Superior temporal gyrus (tissue), 1 donor: ENCODE measurements around the gene RDH14.

Experiments used
- DNase-seq: peaks from one replicate; pipeline ENCODE4 v3.0.0-alpha.2; 2016; ENCODE audit errors: extremely low spot score

Gene RDH14

DNA sequence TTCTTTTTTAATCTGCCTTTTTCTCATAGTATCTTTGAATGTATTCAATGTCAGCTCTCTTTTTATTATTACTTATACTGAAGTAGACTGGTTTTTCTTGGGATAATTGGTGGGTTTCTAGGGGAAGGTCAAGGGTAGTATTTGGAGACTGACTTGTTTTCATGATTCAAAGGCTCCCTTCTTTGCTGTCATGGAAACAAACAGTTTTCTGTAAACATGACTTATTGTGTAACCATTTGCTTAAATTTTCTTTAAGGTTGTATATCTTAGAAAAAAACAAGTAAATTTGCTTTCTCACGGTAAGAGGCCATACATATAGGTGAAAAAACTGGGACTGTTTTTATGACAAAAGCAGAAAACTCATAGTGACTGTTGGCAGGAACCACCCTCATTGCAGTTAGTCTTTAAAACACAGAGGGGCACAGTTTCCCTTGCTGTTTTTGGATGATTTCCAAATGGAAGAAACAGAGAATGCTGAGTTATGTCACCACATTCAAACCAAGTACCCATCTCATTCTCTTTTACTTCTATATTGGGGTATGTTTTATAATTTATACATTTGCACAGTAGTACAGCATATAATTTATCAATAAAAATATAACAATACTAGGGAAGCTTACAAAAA lies 5.8 kb upstream of the RDH14 start:
- no peak for DNase-seq

DNA sequence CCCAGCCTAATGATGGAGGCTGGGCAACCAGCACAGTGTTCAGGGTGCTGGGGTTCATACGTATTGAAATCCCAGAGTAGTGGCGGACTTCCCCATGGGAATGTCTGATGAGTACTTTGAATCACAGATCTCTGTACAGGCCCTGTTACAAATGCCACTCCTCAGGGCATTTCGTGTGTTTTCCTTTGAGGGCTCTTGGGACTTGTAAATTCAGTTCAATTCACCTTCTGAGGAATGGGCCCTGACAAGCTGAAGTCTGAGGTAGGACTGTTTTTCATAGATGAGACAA lies 288 bp upstream of the RDH14 start:
- DNase-seq: no peak

DNA sequence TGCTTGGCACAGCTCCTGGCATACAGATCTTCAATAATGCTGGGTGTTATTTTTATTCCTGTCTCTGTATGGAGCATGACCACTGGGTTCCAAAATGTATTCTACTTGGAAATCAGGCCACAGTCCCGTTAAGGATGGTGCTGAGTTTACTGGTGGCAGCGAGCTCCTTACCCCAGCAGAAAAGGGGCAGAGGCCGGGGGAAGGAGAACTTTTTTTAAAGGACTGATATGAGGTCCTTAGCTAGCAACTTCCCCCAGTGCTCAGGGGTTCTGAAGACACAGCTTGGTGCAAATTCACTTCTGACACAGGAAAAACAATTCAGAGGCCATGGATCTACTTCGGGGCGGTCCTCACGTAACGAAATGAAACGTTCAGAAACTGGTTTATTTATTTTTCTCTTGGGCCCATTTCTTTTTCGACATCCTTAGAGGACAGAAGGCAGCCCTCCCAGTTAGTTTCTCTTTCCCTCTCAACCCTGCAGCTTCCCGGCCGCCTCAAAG lies 872 bp downstream of the RDH14 start:
- DNase-seq: peak; percentile 29

GRCh38 chr2:18558458-18558857 lies 2.0 kb downstream of the RDH14 start:
- no peak for DNase-seq

DNA sequence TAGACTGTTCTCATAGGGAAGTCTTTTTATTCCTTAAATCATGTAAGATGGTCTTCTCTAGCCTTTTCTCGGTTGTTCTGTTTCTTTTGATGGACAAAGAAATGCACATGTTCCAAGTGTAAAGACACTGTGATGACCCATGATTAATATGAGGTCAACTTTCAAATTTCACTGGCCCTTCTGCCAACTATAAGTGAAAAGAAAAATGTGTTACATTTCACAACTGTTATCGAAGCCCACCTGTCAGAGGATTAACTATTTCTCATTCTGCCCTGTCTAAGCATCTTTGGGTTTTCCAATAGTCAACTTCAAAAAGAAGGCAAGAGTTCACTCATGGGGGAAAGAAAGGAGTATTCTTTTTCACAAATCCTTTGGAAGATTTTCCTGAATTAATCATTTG lies 3.3 kb downstream of the RDH14 start:
- DNase-seq: no peak

- DNase-seq: no peak
Observed at GRCh38 chr2:18552351-18553077, 7.9 kb downstream of the RDH14 start.

DNA sequence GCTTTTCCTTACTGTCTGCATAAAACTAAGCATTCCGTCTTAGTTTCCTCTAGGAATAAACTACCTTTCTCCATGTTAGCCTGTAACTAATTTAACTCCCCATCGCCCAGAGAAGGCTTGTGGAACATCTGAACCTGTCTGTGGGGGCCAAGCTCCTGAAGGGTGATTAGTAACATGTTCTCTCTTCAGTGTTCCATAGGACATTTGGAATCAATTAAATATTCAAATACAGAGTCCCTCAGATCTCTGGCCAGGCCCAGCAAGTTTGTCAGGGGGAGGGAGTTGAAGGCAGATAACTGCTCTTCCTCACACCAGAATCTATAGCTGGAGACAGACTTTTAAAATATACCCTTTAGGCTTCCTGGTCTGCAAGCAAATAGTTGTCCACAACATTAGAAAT lies 8.8 kb downstream of the RDH14 start:
- DNase-seq: no peak

- DNase-seq: no peak
Observed at GRCh38 chr2:18551169-18551568, 9.3 kb downstream of the RDH14 start.

DNA sequence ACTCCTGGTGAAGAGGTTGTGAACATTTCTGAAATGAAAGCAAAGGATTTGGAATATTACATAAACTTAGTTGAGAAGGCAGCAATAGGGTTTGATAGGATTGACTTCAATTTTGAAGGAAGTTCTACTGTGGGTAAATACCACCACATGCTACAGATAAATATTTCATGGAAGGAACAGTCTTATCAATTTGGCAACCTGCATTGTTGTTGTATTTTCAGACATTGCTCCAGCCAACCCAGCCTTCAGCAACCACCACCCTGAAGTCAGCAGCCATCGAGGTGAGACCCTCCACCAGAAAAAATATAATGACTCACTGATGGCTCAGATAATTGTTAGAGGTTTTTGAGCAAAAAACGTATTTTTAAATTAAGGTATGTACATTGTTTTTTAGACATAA lies 10.0 kb downstream of the RDH14 start:
- no peak for DNase-seq

DNA sequence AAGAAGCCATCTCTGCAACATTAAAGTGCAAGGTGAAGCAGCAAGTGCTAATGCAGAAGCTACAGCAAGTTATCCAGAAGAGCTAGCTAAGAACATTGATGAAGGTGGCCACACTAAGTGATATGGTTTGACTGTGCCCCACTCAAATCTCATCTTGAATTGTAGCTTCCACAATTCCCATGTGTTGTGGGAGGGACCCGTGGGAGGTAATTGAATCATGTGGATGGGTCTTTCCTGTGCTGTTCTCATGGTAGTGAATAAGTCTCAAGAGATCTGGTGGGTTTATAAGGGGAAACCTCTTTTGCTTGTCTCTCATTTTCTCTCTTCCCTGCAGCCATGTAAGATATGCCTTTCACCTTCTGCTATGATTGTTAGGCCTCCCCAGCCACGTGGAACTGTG lies 11.4 kb downstream of the RDH14 start:
- DNase-seq: no peak

GRCh38 chr2:18548621-18549020 lies 11.8 kb downstream of the RDH14 start:
- DNase-seq: no peak

DNA sequence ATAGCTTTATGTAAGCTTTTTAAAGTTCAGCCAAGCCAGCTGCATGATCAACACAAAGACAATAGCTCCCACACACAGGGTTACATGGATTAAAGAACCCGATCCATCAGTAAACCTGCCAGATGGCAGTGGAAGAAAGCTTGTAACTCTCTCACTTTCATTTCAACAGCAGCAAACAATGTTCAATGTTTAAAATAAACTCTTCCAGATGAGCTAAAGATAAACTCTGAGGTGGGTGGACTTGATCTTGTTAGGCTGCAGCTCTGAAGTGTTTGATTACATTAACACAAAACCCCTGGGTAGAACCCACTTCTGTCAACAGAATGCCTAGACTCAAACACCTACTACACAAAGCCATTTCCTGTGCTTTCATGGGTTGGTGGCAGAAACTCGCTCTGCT lies 13.9 kb downstream of the RDH14 start:
- DNase-seq: peak; percentile 14

DNA sequence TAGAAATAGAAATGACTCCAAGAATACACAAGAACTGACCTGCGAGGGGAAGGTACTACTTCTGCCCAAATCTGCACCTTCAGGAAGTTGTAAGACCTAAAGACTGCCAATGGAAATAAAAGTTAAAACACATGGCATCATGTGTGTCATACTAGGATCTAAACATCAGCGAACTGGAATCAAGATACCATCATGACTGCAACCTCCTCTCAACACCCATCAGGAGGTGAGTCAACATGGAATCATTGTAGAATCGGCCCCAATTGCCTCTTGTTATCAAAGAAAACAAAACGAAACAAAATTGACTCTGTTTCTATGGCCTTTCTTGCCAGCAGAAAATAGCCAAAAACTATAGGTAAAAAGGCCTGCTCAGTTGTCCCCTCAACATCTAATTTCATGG lies 15.1 kb downstream of the RDH14 start:
- DNase-seq: no peak

GRCh38 chr2:18544171-18544570 lies 16.3 kb downstream of the RDH14 start:
- DNase-seq: no peak

- DNase-seq: no peak
Observed at GRCh38 chr2:18540872-18541271, 19.6 kb downstream of the RDH14 start.

DNA sequence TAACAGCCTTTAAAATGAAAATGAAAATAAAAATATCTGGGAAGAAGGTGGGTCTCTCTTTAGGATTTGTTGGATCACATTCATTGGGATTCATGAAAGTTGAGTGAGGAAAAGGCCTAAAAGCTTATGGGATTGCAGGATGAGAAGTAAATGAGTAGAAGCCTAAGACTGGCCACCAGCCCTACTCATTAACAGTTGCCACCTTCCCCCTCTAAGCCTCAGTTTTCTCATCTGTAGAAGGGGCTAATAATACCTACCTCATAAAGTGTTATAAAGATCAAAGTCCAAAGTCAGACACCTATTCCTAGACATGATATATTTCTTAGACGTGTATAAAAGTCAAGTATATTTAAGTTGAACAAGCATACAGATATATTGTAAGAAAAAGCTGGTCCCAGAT lies 23.8 kb downstream of the RDH14 start:
- DNase-seq: no peak

GRCh38 chr2:18536100-18536499 lies 24.4 kb downstream of the RDH14 start:
- DNase-seq: no peak

DNA sequence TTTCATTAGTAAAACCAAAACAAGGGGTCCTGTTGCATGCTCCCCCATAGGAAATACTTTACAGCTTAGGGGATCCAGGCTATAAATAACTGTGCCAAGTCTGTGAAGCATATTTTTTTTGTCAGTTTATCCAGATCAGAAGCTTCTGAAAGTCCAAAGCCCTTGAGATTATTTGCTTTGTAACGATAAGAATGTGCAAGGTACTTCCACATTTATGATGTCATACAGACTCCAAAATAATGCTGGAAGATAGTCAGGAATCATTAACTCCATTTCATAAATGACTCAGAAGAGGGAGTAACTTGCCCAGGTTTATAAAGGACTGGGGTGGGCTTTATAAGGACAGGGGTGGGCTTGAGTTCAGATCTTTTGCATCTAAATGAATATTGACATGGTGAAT lies 29.3 kb downstream of the RDH14 start:
- no peak for DNase-seq

- DNase-seq: no peak
Observed at GRCh38 chr2:18527822-18528221, 32.6 kb downstream of the RDH14 start.

DNA sequence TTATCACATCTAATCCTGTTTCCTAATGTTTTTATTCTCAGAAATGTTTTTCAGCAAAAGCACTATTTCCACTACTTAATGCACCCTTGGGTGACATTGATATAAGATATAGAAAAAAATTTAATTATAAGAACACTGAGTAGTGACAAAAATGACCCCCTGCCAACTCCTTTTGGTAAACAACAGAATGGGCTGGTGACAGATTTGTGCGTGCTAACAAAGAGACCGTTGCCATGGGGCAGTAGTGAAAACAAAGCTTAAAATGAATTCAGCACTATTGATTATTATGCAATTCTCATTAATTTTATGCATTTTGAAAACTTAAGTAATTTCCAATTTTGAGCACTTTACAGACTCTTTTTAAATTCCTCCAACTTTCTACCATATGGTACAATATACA lies 33.1 kb downstream of the RDH14 start:
- DNase-seq: no peak

DNA sequence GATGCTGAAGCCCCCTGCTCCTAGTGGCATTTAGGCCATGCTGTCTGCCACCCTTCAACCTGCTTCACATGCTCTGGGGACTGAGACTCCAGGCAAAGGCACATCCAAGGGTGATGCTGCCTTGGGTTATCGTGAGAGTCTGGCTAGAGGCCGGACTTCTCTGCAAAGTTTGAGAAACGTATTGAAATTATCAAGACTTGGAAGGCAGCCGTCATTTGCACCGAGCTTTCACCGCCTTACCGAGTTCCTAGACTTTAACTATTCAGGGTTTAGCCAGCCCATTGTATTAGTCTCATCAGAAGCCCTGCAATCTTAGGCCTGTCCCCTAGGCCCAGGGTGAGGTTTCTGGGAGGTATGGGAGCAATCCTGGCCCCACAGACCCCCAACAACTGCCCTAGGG lies 34.0 kb downstream of the RDH14 start:
- DNase-seq: no peak

DNA sequence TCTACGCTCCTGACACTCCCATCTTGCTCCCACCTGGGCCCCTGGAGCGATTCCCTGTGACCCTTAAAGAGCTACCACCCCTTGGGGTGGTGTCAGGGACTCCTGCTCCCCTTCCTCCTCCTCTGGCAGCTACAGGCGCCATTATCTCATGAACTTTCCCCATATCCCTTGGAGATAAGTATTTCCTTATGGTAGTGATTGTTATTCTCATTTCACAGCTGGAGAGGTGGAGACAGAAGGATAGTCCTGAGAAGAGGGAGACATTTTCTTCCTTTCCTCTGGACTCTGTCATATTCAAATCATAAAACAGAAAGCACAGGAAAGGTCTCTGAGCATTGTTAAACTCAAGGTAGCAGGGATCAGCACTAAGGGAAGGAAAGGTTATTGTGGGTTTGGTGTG lies 34.6 kb downstream of the RDH14 start:
- DNase-seq: no peak

DNA sequence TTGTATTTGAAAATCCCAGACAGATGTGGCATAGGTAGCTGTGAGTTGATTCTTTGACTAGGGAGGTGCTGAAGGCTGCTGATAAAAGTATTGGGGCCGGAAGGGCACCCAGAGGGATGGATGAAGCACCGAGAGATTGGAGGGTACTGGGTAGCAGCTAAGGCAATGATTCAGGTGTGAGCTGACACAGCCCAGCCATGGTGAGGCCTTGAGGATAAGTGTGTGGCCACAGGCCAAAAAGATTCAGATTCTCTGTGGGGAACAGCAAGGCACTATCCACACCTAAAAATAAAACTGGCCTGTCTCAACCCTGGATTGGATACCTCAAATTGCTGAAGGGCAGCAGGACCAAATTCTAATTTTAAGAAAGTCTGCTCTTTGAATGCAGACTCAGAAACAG lies 35.2 kb downstream of the RDH14 start:
- DNase-seq: no peak
